HS-27A (cell line): ENCODE data around the gene C1R.
"Not testable (repeated sequence)": the region's sequence is repeated elsewhere in the genome, so short reads cannot be mapped to it uniquely, and the experiment has no call there.

Source experiments
- DNase-seq: peaks from one replicate; pipeline ENCODE4 v3.0.0-alpha.2; 2012; ENCODE audit warnings: low read depth, missing footprints

C1R gene

DNA sequence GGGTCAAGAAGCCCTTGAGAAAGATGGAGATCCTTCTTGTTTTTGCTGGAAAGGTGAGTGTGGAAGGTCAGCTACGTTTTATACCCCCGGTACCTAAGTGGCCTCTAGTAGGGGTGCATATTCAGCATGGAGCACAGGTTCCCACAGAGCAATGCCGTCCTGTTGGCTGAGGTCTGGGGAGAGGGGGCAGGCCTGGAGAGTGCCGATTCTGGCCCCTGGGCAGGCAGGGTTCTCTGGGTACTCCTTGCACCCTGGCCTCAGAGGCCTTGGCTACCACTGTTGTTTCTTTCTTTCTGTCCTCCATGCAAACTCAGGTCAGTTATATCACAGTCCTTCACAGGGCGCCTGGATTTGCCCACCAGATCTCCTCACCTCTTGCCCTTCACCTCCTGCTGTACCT, 27.9 kb upstream of the C1R start:
- no peak for DNase-seq

DNA sequence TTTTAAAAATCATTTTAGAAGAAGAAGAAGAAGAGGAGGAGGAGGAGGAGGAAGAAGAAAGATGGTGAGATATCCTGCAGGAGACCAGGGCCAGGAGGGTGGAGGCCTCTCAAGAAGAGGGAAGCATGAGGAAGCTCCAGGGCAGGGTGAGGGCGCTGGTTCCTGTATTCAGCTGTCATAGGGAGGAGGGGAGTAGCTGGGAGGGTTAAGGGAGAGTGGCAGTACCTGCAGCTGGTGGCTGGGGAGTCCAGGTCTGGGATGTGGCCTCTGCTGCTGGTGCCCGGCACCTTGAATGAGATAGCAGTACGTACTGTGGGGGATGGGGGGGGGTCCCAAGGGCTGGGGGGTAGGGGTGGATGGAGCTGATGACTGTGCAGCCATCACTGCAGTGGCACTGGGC, 26.6 kb upstream of the C1R start:
- DNase-seq: no peak

DNA sequence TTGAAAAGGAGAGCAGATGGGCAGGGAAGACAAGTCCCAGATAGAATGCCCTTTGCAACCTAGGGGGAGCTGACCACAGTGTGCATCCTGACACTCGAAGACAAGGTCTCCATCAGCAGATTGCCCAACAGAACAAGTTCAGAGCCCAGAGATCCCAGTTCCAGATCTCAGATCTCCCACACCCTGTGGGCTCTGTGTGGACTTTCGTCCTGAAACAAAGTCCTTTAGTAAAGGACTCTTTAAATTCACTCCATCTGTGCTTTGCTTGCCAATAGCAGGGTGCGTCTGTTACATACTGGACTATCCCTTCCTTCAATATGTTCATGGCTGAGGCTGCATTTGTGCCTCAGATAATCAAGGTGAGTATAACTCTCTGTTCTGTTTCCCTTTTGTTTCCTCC, 25.4 kb upstream of the C1R start:
- no peak for DNase-seq

DNA sequence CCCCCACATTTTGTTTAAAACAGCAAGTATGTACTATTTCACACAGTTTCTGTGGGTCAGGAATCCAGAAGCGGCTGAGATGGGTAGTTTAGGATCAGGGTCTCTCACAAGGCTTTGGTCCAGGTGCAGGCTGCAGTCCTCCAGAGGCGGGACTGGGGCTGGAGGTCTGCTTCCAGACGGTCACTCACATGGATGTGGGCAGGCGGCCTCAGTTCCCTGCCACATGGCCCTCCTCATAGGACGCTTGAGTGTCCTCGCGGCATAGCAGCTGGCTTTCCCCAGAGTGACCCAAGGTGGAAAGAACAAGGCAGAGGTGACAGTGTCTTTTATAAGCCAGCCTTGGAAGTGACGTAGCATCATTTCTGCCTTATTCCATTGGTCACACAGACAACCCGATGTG, 24.7 kb upstream of the C1R start:
- DNase-seq: no peak

DNA sequence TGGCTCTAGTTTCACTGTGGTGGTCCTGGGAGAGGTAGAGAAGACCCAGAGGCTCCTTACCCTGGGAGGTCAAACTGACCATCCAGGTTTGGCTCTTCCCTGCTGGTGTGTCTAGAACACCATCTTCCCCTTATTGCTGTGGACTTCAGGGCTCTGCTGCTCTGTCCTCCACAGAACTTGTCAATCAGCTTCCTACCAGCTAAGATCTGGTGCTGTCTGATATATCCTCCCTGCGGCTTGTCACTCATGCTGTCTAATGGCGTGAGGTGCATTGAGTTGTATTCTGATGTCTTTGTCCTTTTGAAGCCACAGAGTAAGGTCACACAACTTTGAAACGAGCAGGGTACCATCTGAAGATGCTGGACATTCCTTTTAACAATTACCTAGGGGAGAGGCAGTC, 24.0 kb upstream of the C1R start:
- no peak for DNase-seq

DNA sequence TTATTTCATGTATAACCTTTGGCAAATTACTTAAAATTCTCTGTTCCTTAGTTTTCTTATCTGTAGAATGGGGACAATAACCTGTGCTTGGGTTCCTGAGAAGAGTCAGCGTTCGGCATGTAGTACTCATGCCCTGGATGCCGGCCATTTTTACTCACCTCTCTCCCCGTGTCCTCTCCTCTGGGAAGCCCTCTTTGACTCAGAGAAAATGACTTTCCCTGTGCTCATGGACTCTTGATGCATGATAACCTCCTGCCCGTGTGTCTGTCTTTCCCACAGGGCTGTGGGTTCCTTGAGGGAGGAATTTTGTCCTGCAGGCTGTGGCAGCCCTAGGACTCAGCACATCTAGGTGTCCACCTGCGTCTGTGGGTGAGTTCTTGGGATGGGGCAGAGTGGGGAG, 22.6 kb upstream of the C1R start:
- no peak for DNase-seq

DNA sequence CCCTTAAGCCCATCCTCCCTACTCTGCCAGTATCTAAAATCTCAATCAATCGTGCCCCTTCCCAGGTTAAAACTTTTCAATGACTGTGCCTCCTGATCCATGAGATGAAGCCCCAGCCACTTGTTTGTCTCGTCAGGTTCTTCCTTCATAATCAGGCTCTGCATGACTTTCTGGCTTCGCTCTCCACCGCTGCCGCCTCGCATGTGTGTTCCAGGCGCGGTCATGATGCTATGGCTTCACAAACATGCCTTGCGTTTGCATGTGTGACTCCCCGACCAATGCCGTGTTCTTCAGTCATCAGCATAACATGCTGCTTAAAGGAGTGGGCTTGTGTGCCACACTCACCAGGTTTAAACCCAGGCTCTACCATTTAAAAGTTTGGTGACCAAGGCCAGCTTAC, 21.8 kb upstream of the C1R start:
- DNase-seq: no peak

DNA sequence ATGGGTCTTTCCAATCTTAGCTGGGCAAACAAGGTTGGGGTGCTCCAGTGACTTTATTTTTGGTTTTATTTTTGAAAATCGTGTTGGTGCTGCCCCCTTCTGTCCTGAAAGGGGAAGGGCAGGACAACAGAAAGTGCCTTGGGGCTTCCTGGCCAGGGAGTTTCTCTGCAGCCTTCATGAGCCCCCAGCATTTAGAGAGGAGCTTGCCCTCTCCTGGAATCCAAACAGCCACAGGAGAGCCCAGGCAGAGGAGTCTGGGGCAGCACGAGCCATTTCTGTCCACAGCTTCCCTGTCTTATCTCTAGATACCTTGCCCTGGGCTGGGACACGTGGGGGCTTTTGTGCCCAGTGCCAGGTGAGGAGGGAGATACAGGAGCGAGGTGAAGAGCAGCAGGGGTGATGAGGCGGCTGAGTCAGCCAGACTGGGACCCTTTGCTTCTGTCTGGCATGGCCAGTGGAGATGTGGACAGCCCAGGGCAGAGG, 21.2 kb upstream of the C1R start:
- no peak for DNase-seq

DNA sequence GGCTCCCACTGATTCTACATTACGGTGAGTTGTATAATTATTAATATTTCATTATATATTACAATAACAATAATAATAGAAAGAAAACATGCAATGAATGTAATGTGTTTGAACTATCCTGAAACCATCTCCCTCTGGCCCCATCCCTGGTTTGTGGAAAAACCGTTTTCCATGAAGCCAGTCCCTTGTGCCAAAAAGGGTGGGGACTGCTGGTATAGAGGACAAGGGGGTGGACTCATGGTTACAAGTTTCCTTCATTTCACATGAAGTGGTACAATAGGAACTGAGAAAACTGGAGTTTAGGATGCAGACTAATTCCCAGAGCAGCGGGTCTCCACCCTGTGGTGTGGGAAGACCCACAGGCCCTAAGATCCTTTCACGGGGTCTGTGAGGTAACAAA, 19.8 kb upstream of the C1R start:
- no peak for DNase-seq

DNA sequence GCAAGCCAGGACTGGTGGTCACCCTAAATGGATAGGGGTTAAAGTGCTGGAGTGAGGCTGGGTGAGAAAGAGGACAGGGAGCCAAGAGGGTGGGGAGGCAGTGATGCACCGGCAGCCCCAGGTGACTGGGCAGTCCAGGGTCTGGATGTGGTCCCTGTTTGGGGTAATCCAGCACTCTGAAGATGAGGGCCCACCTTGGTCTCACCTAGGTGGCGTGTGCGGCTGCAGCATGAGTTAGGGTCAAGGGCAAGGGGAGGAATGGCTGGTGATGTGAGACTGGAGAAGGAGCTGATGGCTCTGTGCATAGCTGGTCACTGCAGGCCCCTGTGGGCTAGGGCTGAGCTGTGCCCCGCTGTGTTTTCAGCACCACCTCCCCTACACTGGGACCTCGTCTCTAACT, 18.4 kb upstream of the C1R start:
- no peak for DNase-seq

DNA sequence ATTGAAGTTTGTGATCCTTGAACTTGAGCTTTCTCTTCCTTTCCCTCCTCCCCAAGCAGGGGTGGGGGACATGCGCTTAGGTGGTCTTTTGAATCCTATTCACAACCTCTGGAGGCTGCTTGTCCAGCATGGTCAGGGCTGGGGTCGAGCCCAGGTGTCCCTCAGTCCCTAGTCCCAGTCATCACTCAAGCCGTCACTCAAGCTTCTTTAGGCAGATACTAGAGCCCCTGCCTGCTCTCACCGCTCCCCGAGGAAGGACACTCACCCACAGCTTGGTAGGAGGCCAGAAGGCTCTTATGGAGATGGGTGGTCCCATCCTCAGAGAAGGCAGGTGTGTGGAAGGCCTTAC, 17.3 kb upstream of the C1R start:
- no peak for DNase-seq

DNA sequence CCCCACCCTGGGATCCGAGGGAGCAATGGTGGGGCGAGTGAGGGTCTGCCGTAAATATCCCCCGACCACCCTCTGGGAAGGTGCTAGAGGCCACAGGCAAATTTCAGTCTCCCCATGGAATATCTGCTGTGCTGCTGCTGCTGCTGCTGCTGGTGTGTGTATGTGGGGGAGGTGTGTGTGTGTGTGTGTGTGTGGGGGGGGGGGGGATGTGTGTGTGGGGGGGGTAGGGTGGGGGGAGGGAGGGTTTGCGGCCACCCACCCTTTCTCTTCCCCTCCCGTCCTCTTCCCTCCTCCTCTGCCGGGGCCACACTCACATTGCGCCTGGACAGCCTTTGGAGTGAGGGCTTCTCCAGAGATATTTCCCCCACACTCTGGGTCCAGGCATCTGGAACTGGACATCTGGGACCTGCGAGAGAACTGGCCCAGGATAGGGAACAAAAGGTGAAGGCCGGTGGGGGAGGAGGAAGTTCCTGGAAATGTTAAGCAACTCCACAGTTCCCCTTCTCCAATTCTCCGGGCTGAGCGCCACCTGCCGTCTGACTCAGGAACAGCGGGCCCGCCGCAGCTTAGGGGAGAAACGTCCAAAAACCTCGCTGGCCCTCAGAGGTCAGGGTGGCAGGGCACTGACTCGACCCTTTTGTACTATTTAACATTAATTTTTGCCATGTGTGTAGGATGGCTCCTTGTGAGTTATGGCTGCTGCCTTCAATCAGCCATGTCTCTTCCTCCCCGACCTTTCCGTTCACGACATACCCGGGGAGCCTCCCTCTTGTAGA, 16.7 kb upstream of the C1R start, which contains the start of gene C1RL:
Gene C1RL, minus strand, starts transcription at position 419 of the 776 bp plus-strand sequence. Its CDS starts 34 bp downstream, at position 385.
- peak; percentile 59 for DNase-seq

DNA sequence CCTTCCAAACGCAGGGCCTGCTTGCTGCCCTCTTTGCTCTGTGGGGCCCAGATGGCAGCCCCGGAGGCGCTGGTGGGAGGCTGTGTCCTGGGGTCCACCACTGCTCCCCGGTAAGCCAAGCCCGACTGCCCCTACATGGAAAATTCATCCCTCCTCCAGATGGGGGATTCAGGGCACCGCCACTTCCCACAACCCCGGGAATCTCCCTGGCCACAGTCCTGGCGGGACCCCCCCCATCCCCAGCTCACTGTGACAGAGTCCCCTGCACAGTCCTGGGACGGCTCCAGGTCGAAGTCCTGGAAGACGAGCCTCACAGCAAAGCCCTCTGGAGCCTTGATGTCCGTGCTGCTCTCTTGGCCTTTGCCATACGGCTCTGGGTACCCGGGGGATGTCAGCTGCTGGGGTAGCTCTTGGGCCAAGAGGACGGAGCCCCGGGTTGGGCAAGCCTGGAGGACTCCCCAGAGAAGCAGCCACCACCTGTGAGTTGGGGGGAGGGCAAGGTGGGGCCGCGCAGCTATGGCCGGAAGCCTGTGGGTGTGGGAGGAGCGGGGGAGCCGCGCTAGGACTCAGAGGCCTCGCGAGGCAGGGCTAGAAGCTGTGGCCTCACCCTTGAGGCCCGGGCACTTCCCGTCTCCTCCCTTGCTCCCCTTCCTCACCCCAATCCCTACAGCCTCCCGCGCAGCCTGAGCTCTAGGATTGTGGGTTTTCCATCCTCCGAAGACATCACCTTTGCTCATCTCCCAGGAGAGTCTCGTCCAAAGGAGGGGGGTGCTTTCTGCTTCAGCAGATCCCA, 16.0 kb upstream of the C1R start:
- DNase-seq: peak; percentile 52

DNA sequence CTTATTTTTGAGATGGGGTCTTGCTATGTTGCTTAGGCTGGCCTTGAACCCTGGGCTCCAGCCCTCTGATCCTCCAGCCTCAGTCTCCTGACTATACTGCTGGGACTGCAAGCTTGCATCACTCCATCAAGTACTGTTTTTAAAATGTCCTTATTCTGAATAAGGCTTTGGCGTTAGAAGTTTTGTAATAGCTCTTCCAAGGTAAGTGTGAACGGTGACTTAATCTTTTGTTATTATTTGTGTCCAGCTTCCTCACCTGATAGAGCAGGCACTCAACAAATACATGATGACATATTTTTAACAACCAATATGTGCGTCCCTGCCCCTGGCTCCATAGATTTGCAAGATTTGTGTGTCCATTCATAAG, 15.4 kb upstream of the C1R start:
- DNase-seq: no peak

DNA sequence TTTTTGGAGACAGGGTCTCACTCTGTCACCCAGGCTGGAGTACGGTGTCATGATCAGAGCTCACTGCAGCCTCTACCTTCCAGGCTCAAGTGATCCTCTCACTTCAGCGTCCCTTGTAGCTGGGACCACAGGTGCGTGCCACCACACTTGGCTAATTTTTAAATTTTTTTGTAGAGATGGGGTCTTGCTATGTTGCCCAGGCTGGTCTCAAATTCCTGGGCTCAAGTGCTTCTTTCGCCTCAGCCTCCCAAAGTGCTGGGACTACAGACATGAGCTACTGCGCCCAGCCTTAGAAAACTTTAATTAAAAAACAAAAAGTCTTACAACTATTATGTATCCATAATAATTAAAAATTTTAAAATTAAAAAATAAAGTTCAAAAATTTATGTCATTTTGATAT, 14.9 kb upstream of the C1R start:
- not testable (repeated sequence) for DNase-seq

DNA sequence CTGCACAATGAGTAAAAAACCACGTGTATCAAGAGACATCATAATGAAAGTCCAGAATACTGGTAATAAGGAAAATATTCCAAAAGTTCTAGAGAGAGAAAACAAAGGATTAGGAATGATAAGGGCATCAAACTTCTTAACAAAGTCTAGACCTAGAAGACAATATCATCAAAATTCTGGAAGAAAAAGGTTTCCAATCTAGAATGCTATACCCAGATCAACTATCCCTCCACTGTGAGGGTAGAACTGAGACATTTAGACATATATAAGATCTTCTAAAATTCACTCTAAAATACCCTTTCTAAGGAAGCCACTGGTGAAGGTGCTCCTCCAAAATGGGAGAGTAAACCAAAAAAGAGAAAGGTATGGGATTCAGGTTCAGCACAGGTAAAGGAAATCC, 13.8 kb upstream of the C1R start:
- DNase-seq: no peak

DNA sequence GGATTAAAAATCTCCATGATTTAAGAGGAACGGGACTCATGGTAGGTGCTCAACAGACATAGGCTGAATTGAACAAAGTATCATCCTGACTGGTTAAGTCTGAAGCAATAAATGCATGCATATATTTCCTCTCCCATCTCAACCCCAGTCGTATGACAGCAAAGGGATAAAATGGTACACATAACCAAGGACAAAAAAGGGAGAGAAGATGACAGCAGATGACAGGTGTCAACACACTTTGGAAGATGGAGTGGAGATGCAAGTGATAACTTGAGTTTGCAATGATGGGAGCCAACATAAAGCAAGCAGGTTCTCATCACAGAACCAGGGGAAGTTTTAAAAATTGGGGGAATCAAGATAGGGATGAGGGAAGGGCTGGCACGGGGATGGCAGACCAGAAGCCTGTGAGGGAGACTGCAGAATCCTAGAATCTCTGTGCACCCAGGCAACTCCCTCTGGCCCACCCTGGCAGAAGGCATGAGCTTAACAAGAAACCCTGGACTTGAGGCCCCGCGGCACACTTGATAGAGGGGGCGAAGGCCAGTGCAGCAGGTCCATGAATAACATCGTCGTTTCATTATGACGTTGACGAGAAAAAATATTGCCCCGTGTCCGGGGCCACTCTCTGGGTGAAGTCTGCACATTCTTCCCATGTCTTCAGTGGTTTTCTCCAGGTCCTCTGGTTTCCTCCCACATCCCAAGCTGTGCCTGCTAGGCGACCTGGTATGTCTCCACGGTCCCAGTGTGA, 11.8 kb upstream of the C1R start:
- DNase-seq: no peak

DNA sequence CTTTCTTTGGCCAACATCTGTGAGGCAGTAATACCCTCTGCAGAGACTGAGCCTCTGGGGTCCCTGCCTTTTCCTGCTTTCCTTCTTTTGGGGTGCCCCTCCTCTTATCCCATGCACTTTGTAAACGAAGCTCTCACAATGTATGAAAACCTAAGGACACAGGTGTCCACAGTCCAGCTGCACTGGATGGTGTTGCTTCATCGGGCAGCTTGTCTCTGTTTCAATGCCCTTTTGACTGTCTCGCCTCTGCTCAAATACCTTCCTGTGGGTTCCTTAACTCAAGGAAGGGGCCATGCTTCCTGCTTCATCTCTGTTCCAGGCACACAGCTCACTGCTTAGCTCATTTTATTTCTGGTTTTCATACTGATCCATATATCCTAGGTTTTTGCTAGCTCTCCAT, 10.3 kb upstream of the C1R start:
- no peak for DNase-seq

DNA sequence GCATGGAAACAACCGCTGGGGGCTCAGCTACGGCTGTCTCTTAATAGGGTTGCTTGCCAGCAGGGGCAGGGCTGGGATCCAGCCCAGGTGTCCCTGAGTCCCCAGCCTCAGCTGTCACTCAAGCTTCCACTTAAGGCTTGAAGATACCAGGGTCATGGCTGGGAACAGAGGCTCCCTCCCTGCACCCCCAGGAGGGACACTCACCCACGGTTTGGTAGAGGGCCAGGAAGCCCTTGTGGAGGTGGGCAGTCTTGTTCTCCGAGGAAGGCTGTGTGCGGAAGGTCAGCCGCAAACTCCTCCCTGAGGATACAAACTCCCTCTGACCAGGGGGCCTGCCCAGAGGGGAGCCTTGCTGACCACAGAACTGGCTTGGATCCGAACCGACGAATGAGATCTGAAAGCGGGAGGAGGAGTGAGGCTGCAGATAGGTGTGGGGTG, 9.5 kb upstream of the C1R start:
- DNase-seq: no peak

DNA sequence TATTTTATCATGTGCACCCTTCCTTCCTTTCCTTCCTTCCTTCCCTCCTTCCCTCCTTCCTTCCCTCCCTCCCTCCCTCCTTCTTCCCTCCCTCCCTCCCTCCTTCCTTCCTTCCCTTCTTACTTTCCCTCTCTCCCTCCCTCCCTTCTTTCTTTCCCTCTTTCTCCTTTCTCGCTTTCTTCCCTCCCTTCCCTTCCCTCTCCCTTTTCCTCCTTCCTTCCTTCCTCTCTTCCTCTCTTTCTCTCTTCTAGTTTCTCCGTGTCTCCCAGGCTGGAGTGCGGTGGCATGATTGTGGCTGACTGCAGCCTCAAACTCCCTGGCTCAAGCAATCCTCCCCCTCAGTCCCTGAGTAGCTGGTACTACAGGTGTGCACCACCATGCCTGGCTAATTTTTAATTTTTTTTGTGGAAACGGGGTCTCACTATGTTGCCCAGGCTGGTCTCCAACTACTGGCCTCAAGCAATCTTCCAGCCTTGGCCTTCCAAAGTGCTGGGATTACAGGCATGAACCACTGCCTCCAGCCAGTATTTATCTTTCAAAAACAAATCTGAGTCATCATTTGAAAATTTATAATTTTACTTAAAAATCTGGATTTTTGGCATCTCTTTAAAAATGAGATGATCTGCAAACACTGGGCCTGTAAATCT, 8.9 kb upstream of the C1R start:
- DNase-seq: no peak

DNA sequence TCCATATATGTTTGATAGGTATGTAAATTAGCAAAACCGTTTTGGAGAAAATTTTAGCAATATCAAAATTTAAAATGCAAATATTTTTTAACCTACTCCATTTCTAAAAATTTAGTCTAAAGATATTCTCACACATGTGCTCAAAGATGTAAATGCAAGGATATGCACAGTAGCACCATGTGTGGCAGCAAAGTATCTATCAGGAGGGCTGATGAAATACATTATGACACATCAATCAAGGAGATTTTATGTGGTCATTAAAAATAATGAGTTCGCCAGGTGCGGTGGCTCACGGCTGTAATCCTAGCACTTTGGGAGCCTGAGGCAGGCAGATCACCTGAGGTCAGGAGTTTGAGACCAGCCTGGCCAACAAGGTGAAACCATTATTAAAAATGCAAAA, 8.0 kb upstream of the C1R start:
- DNase-seq: no peak

DNA sequence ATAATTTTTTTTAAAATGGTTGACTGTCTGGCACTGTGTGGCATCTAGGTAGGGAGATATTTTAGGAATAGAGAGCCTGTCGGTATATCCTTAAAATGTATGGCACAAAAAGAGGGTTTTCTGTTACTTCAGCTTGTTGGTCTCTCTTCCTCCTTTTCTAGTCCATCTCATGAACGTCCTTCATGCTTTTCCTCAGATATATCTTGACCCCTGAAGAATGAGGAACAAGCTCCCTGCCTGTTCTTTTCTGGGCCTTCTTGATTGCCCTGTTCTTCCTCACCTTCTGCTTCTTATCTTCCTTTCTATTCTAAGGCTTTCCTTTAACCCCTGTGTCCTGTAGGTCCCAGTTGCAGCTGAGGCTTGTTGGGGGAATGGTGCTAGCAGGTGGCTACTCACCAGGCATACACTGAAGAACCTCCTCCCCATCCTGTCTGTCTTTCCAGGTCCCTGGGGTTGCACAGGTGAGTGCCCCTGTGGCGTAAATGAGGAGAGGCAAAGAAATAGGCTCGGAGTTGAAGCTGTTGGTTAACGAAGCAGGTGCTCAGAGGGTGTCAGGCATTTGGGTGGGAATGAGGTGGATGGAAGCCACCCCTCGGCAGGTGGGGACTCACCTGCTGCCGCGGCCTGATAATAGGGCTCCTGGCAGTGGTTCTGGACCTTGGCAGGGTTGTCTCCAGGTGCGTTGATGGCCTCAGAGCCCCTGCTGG, 7.2 kb upstream of the C1R start:
- no peak for DNase-seq
